DMS114 treated with DMSO at 0.1 percent for 48 hours (cell line): ENCODE data around the gene TBC1D8.

Source experiments
- DNase-seq: peaks from one replicate; lab custom pipeline; 2025; ENCODE audit not compliant: unreplicated experiment; lab: John Stamatoyannopoulos, UW

The TBC1D8 gene

GRCh38 chr2:101162561-101163330 is 11.6 kb upstream of the TBC1D8 start:
- DNase-seq, result no peak

GRCh38 chr2:101161658-101162057 is 10.5 kb upstream of the TBC1D8 start:
- DNase-seq, result no peak

GRCh38 chr2:101160454-101160853 is 9.3 kb upstream of the TBC1D8 start:
- no peak for DNase-seq

- no peak for DNase-seq
Measured at GRCh38 chr2:101159526-101159925, 8.3 kb upstream of the TBC1D8 start.

- no peak for DNase-seq
Measured at GRCh38 chr2:101157272-101157671, 6.1 kb upstream of the TBC1D8 start.

- DNase-seq, result no peak
Measured at GRCh38 chr2:101153787-101154186, 2.6 kb upstream of the TBC1D8 start.

- DNase-seq, result no peak
Measured at GRCh38 chr2:101153077-101153707, 2.0 kb upstream of the TBC1D8 start.

- DNase-seq, result peak; percentile 14
Measured at GRCh38 chr2:101152272-101153076, 1.3 kb upstream of the TBC1D8 start.

- no peak for DNase-seq
Measured at GRCh38 chr2:101151859-101152271, 683 bp upstream of the TBC1D8 start.

GRCh38 chr2:101150306-101151145 is 656 bp downstream of the TBC1D8 start:
- DNase-seq, result no peak

GRCh38 chr2:101149241-101150192 is 1.7 kb downstream of the TBC1D8 start:
- DNase-seq, result no peak

GRCh38 chr2:101148777-101149176 is 2.4 kb downstream of the TBC1D8 start:
- DNase-seq, result no peak

GRCh38 chr2:101147971-101148370 is 3.2 kb downstream of the TBC1D8 start:
- no peak for DNase-seq

GRCh38 chr2:101147062-101147461 is 4.1 kb downstream of the TBC1D8 start:
- DNase-seq, result no peak

- DNase-seq, result no peak
Measured at GRCh38 chr2:101146535-101146934, 4.6 kb downstream of the TBC1D8 start.

- no peak for DNase-seq
Measured at GRCh38 chr2:101145406-101145805, 5.8 kb downstream of the TBC1D8 start.

GRCh38 chr2:101142163-101142562 is 9.0 kb downstream of the TBC1D8 start:
- DNase-seq, result no peak

GRCh38 chr2:101140978-101141655 is 10.1 kb downstream of the TBC1D8 start:
- no peak for DNase-seq

- no peak for DNase-seq
Measured at GRCh38 chr2:101140237-101140636, 10.9 kb downstream of the TBC1D8 start.
